ENCODE data around the gene FRAT1. TPM values are rescaled to one million over a fixed set of nuclear protein-coding genes. Genes with fewer than 3 reads are reported as not detected.

Gene FRAT1
- total and polyA plus RNA-seq, 2 of the 13 experiments (the other 11 are each of a cell fraction or from before 2014, with no cell fraction given) = 1.7 to 2.3 TPM

DNA sequence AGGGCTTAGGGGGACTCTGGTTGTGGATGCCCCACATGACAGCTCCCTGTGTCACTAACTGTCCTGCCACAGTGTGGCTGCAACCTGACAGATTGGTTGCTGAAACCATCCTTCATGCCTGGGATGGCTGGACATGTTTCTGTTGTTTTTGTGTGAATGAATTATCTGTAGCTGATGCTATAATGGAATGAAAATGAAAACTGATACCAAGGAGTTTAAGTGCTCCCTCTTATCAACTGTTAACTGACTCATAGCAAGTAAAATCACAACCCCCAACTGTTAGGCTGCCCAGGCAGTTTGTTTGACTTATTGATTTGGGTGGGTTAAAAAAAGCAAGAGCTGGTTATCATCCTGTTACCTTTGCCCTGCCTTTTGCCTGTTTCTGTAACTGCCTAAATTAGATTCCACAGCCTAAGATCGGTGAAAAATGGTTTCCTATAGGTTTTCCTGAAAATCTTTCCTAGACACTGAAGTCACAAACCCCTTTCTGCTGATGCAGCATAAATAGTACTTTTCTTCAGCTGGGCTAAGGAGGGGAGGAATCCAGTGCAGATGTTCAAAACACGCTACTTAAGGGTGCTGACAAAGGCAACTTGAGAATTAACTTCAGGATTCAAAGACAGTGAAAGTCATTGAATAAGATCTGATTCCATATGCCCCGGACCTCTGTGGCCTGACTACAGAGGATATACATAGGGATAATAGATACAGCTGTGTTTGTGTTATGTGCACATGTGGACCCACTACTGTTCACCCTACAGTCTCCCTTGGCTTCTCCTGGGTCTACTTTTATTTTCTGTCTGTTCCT, 9.8 kb downstream of the FRAT1 start (continued):
- no peak for TF ChIP-seq IRX3 (CRISPR knock-in tag; IDR thresholded peaks at IDR 0.05; ENCODE audit: borderline replicate concordance, low read depth)
- no peak; the same call in 1 of the 2 replicates for TF ChIP-seq ZNF607 (CRISPR knock-in tag; IDR thresholded peaks at IDR 0.05; ENCODE audit: borderline replicate concordance)
- 0 out of 2 replicates have a peak, but pooled peaks have one; percentile 30 for TF ChIP-seq TBX3 (IDR thresholded peaks at IDR 0.05; ENCODE audit: borderline replicate concordance)
- peak; percentile 65 for TF ChIP-seq HOXA3 (CRISPR knock-in tag; IDR thresholded peaks at IDR 0.05)
- TF ChIP-seq MIXL1 (CRISPR knock-in tag; IDR thresholded peaks at IDR 0.05) = peak; percentile 91; the same call in 1 of the 2 replicates
- TF ChIP-seq ZNF431 (CRISPR knock-in tag; IDR thresholded peaks at IDR 0.05; ENCODE audit: borderline replicate concordance, low read depth) = 0 out of 2 replicates have a peak, but pooled peaks have one; percentile 40
- no peak for TF ChIP-seq ZNF34 (CRISPR knock-in tag; IDR thresholded peaks at IDR 0.05; ENCODE audit: borderline replicate concordance)
- TF ChIP-seq ZNF44 (CRISPR knock-in tag; IDR thresholded peaks at IDR 0.05) = peak; percentile 75; the same call in 1 of the 2 replicates
- TF ChIP-seq RERE (CRISPR knock-in tag; IDR thresholded peaks at IDR 0.05; ENCODE audit: low read depth) = peak; percentile 79
- TF ChIP-seq ETV5 (CRISPR knock-in tag; IDR thresholded peaks at IDR 0.05; ENCODE audit: borderline replicate concordance) = peak; percentile 81; the same call in 1 of the 2 replicates
- TF ChIP-seq CBX1 (IDR thresholded peaks at IDR 0.05; ENCODE audit: low read depth) = no peak
- peak; percentile 100 for TF ChIP-seq MAFK (conservative IDR thresholded peaks at IDR 0.05 in 1 of 2, IDR thresholded peaks at IDR 0.05 in 1 of 2; ENCODE audit: low read length in 2 of 2)
- peak; percentile 63 for TF ChIP-seq TARDBP (CRISPR knock-in tag; IDR thresholded peaks at IDR 0.05)
- TF ChIP-seq ZEB1 (IDR thresholded peaks at IDR 0.05; ENCODE audit: insufficient replicate concordance, low read depth) = peak; percentile 20
- 0 out of 2 replicates have a peak, but pooled peaks have one; percentile 23 for TF ChIP-seq PRDM15 (CRISPR knock-in tag; IDR thresholded peaks at IDR 0.05)
- peak; percentile 91 for TF ChIP-seq FOXA3 (CRISPR knock-in tag; IDR thresholded peaks at IDR 0.05)
- peak; percentile 85 for TF ChIP-seq NFIC (IDR thresholded peaks at IDR 0.05; ENCODE audit: low read length)
- TF ChIP-seq ZNF556 (CRISPR knock-in tag; IDR thresholded peaks at IDR 0.05; ENCODE audit: borderline replicate concordance) = no peak
- TF ChIP-seq HDAC2 (CRISPR knock-in tag; IDR thresholded peaks at IDR 0.05) = peak; percentile 92

Measured in HepG2 (cell line).